ENCODE measurements around the gene HEYL. TPM values are rescaled to one million over a fixed set of nuclear protein-coding genes. Genes with fewer than 3 reads are reported as not detected.
A peak's percentile ranks its signal among the peaks of the same experiment; 100 is the strongest.

The HEYL gene
- total RNA-seq, 1 donor from 2014 or later: 17.7 TPM

DNA sequence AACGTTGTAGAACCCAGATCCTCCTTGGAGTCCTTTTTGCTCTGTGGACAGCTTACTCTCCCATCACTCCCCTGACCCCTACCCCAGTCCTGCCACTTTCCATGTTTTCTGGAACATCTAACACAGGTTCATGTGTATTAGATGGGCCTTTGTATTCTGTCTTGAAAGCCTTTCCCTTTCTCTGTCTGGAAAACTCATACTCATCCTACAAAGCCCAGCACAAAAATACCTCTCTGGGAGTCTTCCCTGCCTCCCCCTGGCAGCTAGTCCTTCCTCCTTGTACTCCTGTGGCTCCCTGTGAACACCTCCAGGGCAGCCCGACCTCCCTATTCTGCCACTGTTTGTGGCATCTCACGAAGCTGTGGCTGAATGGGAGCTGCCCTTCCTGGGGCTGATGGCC lies 7.8 kb upstream of the HEYL start:
- H3K4me1 ChIP-seq: peaks cover 9% of the 10 kb centered on the region
- no peaks in the 10 kb centered on the region for H3K36me3 ChIP-seq
- no peaks in the 10 kb centered on the region for H3K27me3 ChIP-seq
- intact Hi-C loops (cut with DNase I): no loop called here
- peak overlapping the region; percentile 66 for H3K27ac ChIP-seq
- ATAC-seq (no peak), DNase-seq (no peak)
- TF ChIP-seq, protein P1, sequence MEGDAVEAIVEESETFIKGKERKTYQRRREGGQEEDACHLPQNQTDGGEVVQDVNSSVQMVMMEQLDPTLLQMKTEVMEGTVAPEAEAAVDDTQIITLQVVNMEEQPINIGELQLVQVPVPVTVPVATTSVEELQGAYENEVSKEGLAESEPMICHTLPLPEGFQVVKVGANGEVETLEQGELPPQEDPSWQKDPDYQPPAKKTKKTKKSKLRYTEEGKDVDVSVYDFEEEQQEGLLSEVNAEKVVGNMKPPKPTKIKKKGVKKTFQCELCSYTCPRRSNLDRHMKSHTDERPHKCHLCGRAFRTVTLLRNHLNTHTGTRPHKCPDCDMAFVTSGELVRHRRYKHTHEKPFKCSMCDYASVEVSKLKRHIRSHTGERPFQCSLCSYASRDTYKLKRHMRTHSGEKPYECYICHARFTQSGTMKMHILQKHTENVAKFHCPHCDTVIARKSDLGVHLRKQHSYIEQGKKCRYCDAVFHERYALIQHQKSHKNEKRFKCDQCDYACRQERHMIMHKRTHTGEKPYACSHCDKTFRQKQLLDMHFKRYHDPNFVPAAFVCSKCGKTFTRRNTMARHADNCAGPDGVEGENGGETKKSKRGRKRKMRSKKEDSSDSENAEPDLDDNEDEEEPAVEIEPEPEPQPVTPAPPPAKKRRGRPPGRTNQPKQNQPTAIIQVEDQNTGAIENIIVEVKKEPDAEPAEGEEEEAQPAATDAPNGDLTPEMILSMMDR (IDR thresholded peaks at IDR 0.05): no peak
- no peaks in the 10 kb centered on the region for H3K9me3 ChIP-seq
- H3K4me3 ChIP-seq: no peak overlapping the region

DNA sequence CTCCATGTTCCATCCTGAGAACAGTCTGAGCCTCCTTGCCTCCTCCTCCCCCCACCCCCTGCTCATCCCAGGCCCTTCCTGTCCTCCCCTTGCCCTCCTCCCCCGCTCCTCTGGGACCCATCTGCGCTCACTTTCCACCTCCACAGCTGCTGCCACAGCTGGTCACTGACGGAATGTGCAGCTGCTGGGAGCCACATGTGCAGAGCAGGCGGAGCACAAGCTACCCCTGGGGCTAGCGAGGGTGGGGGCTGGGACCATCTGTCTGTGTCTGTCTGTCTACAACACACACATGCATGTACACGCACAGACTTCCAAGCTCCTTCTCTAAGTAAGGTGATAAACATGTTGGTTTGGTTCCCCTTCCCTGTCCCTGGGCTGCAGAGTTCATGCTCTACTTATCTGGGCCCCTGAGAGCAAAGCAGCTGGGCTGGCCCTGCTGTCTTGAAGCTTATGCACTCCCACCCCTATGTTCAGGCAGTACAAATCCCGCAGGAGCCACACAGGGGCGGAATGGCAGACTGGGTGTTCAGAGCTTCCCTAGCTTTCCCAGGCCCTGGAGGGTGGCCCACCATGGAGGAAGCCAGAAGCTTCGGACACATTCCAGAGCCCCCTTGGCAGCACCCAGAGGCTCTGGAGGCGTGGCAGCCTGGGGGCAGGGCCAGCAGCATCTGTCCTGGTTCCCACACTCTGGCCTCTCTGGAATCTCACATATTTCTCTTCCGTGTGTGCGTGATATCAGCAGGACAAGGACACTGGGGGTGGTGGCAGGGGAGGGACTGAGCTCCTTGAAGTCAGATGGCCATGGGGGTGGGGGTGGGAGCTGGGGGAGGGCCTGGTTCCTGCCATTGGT lies 7.0 kb upstream of the HEYL start:
- H3K36me3 ChIP-seq: no peaks in the 10 kb centered on the region
- peak overlapping the region; percentile 73 for H3K27ac ChIP-seq
- no peaks in the 10 kb centered on the region for H3K9me3 ChIP-seq
- DNase-seq (peak; percentile 73), ATAC-seq (peak; percentile 55)
- peaks cover 9% of the 10 kb centered on the region for H3K4me1 ChIP-seq
- H3K27me3 ChIP-seq: no peaks in the 10 kb centered on the region
- intact Hi-C loops (cut with DNase I): no loop called here
- TF ChIP-seq, protein P1 (IDR thresholded peaks at IDR 0.05): no peak
- H3K4me3 ChIP-seq: no peak overlapping the region

DNA sequence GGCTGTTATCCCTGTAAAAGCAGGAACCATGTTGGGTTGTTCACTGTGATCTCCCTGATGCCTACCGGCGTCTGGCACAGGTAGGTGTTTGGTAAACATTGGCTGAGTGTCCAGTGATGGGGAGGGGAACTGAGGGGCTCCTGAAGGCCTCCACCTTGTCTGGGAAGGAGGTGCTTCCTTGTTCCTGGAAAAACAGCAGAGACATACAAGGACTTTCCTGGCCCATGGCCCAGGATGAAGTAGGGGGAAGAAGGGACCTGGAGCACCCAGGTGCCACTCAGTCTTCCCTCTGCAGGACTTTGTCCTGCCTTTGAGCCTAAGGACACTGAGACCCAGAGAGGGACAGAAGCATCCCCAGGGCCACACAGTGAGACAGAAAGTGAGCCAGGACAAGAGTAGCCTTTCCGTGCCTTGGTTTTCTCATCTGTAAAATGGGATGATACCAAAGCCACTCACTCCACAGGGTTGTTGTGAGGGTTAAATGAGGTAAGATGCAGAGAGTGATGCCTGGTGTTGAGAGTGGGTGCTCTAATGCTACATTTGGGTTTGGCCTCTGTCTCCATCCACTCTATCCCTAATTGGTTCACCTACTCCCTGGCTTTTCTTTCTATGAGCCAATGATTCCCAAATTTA lies 6.1 kb upstream of the HEYL start:
- Histone ChIP-seq H3K9me3 (no peaks in the 10 kb centered on the region), H3K4me3 (no peak overlapping the region), H3K4me1 (peaks cover 9% of the 10 kb centered on the region), H3K27me3 (no peaks in the 10 kb centered on the region), H3K36me3 (no peaks in the 10 kb centered on the region), H3K27ac (no peak overlapping the region)
- DNase-seq (no peak), ATAC-seq (no peak)
- TF ChIP-seq, protein P1 (IDR thresholded peaks at IDR 0.05): no peak
- intact Hi-C loops (cut with DNase I): no loop called here

DNA sequence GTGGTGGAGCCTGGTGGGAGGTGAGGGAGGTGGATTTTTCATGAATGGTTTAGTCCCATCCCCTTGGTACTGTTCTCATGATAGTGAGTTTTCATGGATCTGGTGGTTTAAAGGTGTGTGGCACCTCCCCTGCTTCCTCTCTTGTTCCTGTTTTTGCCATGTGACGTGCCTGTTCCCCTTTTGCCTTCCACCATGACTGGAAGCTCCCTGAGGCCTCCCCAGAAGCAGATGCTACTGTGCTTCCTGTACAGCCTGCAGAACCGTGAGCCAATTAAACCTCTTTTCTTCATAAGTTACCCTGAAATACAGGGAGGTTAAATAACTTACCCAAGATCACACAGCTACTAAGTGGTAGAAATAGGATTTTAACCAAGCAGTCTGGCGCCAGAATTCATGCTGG lies 4.3 kb upstream of the HEYL start:
- intact Hi-C loops (cut with DNase I): no loop called here
- no peaks in the 10 kb centered on the region for H3K9me3 ChIP-seq
- H3K27ac ChIP-seq: no peak overlapping the region
- peaks cover 9% of the 10 kb centered on the region for H3K4me1 ChIP-seq
- ATAC-seq (no peak), DNase-seq (no peak)
- no peaks in the 10 kb centered on the region for H3K27me3 ChIP-seq
- no peak overlapping the region for H3K4me3 ChIP-seq
- no peaks in the 10 kb centered on the region for H3K36me3 ChIP-seq
- TF ChIP-seq, protein P1 (IDR thresholded peaks at IDR 0.05): no peak

DNA sequence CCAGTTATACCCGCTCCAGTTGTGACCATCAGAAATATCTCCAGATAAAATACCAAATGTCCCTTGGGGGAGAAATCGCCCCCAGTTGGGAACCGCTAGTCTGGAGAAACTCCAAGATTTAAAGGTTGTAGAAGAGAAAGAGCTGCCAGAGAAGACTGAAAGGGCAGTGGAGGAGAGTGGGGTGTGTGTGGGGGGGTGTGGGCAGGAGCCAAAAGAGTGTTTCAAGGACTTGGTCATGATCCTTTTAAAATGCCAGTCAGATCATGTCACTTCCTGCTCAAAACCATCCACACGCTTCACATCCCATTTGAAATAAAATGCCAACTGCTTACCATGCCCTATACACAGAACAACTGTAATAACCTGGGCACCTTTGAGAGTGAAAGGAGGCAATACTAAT lies 3.4 kb upstream of the HEYL start:
- no peak overlapping the region for H3K4me3 ChIP-seq
- H3K4me1 ChIP-seq: peaks cover 9% of the 10 kb centered on the region
- no peaks in the 10 kb centered on the region for H3K9me3 ChIP-seq
- DNase-seq (no peak), ATAC-seq (no peak)
- H3K27me3 ChIP-seq: no peaks in the 10 kb centered on the region
- intact Hi-C loops (cut with DNase I): no loop called here
- no peaks in the 10 kb centered on the region for H3K36me3 ChIP-seq
- TF ChIP-seq, protein P1 (IDR thresholded peaks at IDR 0.05): no peak
- H3K27ac ChIP-seq: no peak overlapping the region
